Smooth muscle cell (in vitro differentiated cells): ENCODE measurements around the gene DIPK2B. TPM values are rescaled to one million over a fixed set of nuclear protein-coding genes. Genes with fewer than 3 reads are reported as not detected.

Experiments
- DNase-seq: peaks from one replicate; lab custom pipeline; 2025; ENCODE audit not compliant: unreplicated experiment; lab: John Stamatoyannopoulos, UW
- H2AFZ ChIP-seq: fragments of 200-600 bp; sonication (generic); 2 replicates; pipeline ENCODE4 v1.6.0; 2016; ENCODE audit warnings: antibody characterized with exemption, low read depth, mild to moderate bottlenecking
- H3F3A ChIP-seq: fragments of 200-600 bp; sonication (generic); 2 replicates; pipeline ENCODE4 v1.6.0; 2017; ENCODE audit warnings: antibody characterized with exemption, low read depth
- H3K27ac ChIP-seq: fragments of 200-600 bp; sonication (generic); 2 replicates; pipeline ENCODE4 v1.5.1; 2016; ENCODE audit warnings: low read depth, mild to moderate bottlenecking
- H3K27me3 ChIP-seq: fragments of 200-600 bp; sonication (generic); 2 replicates; pipeline ENCODE4 v1.6.1; 2016; ENCODE audit warnings: low read depth, mild to moderate bottlenecking
- H3K36me3 ChIP-seq: fragments of 200-600 bp; sonication (generic); 2 replicates; pipeline ENCODE4 v1.5.1; 2016; ENCODE audit warnings: low read depth
- H3K4me1 ChIP-seq: fragments of 200-600 bp; sonication (generic); 2 replicates; pipeline ENCODE4 v1.5.1; 2016; ENCODE audit warnings: low read depth
- H3K4me2 ChIP-seq: fragments of 200-600 bp; sonication (generic); 2 replicates; pipeline ENCODE4 v1.6.0; 2016; ENCODE audit warnings: mild to moderate bottlenecking
- H3K4me3 ChIP-seq: fragments of 200-600 bp; sonication (generic); 2 replicates; pipeline ENCODE4 v1.5.1; 2016; ENCODE audit warnings: mild to moderate bottlenecking
- H3K79me2 ChIP-seq: fragments of 200-600 bp; sonication (generic); 2 replicates; pipeline ENCODE4 v1.6.0; 2016; ENCODE audit warnings: low read depth, mild to moderate bottlenecking
- H3K9ac ChIP-seq: fragments of 200-600 bp; sonication (generic); 2 replicates; pipeline ENCODE4 v1.6.0; 2016; ENCODE audit warnings: low read depth
- H3K9me3 ChIP-seq: fragments of 200-600 bp; sonication (generic); replicated peaks from 2 replicates; pipeline ENCODE4 v1.5.1; 2016; ENCODE audit warnings: low read depth
- H4K20me1 ChIP-seq: fragments of 200-600 bp; sonication (generic); 2 replicates; pipeline ENCODE4 v1.6.0; 2016; ENCODE audit warnings: low read depth
- WGBS: methylation state at CpG from one replicate; pipeline ENCODE4 v1.1.7; 2016; ENCODE audit warnings: low lambda C conversion rate; 5-methylcytosine and 5-hydroxymethylcytosine counted together
- polyA plus RNA-seq: library from polyadenylated mRNA; unstranded; fragments of >200 nt; fragmentation: Nextera tagmentation; extraction: Ambion mirVana; gene quantifications from 2 replicates; pipeline ENCODE4 v1.2.1, GENCODE V29; 2016
- total RNA-seq: library from RNA; depleted of rRNA; stranded (reverse); fragments of >200 nt; gene quantifications from 2 replicates; pipeline ENCODE4 v1.2.3, GENCODE V29; 2014
- TF ChIP-seq, protein P1 (sequence below): fragments of 200-600 bp; sonication (generic); IDR thresholded peaks from 2 replicates; pipeline ENCODE4 v1.5.1; 2017; ENCODE audit warnings: borderline replicate concordance, mild to moderate bottlenecking, antibody characterized with exemption; ENCODE audit not compliant: insufficient read depth, poor library complexity, severe bottlenecking

The DIPK2B gene
- total and polyA plus RNA-seq, 2 experiments from 2014 or later, result not detected

- Histone ChIP-seq H2AFZ (no peak overlapping the region), H3K79me2 (no peaks in the 10 kb centered on the region), H3K27ac (no peak overlapping the region), H3K9ac (no peak overlapping the region), H3K4me2 (no peak overlapping the region), H3K4me1 (no peaks in the 10 kb centered on the region), H3K36me3 (no peaks in the 10 kb centered on the region), H3K27me3 (no peaks in the 10 kb centered on the region), H3K4me3 (no peak overlapping the region), H4K20me1 (no peaks in the 10 kb centered on the region), H3K9me3 (no peaks in the 10 kb centered on the region), H3F3A (no peaks in the 10 kb centered on the region)
- no peak for DNase-seq
- TF ChIP-seq, protein P1, sequence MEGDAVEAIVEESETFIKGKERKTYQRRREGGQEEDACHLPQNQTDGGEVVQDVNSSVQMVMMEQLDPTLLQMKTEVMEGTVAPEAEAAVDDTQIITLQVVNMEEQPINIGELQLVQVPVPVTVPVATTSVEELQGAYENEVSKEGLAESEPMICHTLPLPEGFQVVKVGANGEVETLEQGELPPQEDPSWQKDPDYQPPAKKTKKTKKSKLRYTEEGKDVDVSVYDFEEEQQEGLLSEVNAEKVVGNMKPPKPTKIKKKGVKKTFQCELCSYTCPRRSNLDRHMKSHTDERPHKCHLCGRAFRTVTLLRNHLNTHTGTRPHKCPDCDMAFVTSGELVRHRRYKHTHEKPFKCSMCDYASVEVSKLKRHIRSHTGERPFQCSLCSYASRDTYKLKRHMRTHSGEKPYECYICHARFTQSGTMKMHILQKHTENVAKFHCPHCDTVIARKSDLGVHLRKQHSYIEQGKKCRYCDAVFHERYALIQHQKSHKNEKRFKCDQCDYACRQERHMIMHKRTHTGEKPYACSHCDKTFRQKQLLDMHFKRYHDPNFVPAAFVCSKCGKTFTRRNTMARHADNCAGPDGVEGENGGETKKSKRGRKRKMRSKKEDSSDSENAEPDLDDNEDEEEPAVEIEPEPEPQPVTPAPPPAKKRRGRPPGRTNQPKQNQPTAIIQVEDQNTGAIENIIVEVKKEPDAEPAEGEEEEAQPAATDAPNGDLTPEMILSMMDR, result no peak
Observed at GRCh38 chrX:45208121-45208856, 7.6 kb upstream of the DIPK2B start.

DNA sequence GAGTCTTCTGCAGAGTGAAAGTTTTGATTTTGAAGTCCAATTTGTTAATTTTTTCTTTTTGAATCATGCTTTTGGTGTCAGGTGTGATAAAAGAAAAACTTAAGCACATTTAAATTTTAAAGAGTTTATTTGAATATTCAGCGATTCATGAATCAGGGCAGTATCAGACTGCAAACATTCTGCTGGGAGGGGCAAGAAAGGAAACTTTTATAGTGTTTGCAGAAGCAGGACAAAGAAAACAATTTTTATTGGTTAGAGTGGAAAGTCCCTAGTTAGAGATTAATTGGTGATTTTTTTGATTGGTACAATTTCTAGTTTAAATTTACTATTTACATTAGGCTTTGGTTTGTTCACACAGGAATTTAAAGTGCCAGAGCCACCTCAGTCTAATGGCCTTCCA is 1.5 kb upstream of the DIPK2B start:
- Histone ChIP-seq H3K79me2 (no peaks in the 10 kb centered on the region), H3K27ac (no peak overlapping the region), H3K4me3 (no peak overlapping the region), H4K20me1 (no peaks in the 10 kb centered on the region), H3K36me3 (no peaks in the 10 kb centered on the region), H2AFZ (no peak overlapping the region), H3K9ac (no peak overlapping the region), H3K27me3 (no peaks in the 10 kb centered on the region), H3K4me1 (no peaks in the 10 kb centered on the region), H3K4me2 (no peak overlapping the region), H3K9me3 (no peaks in the 10 kb centered on the region), H3F3A (no peaks in the 10 kb centered on the region)
- TF ChIP-seq, protein P1, result no peak
- DNase-seq, result no peak
- WGBS, result 73% methylated on average over 1 of the region's 1 CpG

GRCh38 chrX:45198706-45199105 is 2.0 kb downstream of the DIPK2B start:
- no peak overlapping the region for H3K9ac ChIP-seq
- H3K27me3 ChIP-seq, result no peaks in the 10 kb centered on the region
- no peaks in the 10 kb centered on the region for H3K79me2 ChIP-seq
- H3K27ac ChIP-seq, result no peak overlapping the region
- no peaks in the 10 kb centered on the region for H3K9me3 ChIP-seq
- H4K20me1 ChIP-seq, result no peaks in the 10 kb centered on the region
- H2AFZ ChIP-seq, result no peak overlapping the region
- no peak overlapping the region for H3K4me3 ChIP-seq
- no peak overlapping the region for H3K4me2 ChIP-seq
- no peak for DNase-seq
- no peaks in the 10 kb centered on the region for H3K4me1 ChIP-seq
- H3K36me3 ChIP-seq, result no peaks in the 10 kb centered on the region
- 77% methylated on average over 4 of the region's 4 CpGs for WGBS
- no peaks in the 10 kb centered on the region for H3F3A ChIP-seq
- TF ChIP-seq, protein P1, result no peak

DNA sequence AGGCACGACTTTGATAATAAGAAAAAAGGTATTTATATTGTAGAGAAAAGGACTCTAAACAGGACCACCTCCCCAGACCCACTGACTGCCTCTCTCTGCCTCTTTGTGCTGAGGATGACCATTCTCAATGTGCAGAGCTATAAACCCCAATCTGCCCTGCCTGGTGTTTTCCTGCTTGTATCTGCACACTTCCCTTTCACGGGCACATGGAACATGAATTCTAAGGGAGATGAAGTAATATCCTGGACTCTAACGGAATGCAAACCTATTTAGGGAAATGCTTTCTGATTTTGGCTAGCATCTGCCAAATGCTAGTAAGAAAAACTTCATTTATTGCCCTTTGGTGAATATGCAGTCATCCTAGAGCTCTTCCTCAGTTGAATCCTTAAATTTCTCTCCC is 2.4 kb downstream of the DIPK2B start:
- TF ChIP-seq, protein P1, result no peak
- no peaks in the 10 kb centered on the region for H3K27me3 ChIP-seq
- no peak for DNase-seq
- H3K9me3 ChIP-seq, result no peaks in the 10 kb centered on the region
- H3K4me2 ChIP-seq, result no peak overlapping the region
- WGBS, result 75% methylated on average over 3 of the region's 3 CpGs
- no peaks in the 10 kb centered on the region for H3K79me2 ChIP-seq
- H4K20me1 ChIP-seq, result no peaks in the 10 kb centered on the region
- H3K4me1 ChIP-seq, result no peaks in the 10 kb centered on the region
- H3K9ac ChIP-seq, result no peak overlapping the region
- H3F3A ChIP-seq, result no peaks in the 10 kb centered on the region
- H3K4me3 ChIP-seq, result no peak overlapping the region
- no peak overlapping the region for H2AFZ ChIP-seq
- H3K36me3 ChIP-seq, result no peaks in the 10 kb centered on the region
- H3K27ac ChIP-seq, result no peak overlapping the region
